Suppressor macrophage treated with lipopolysaccharide for 4 hours (primary cell): ENCODE data around the gene DENND5A.
"Not testable (repeated sequence)": the region's sequence is repeated elsewhere in the genome, so short reads cannot be mapped to it uniquely, and the experiment has no call there.

Experiments used
- DNase-seq: peaks from one replicate; pipeline ENCODE4 v3.0.0-alpha.2; 2020

The DENND5A gene

GRCh38 chr11:9264316-9265210 lies 587 bp downstream of the DENND5A start:
- peak; percentile 98 for DNase-seq

- peak; percentile 95 for DNase-seq
Measured at GRCh38 chr11:9263840-9264315, 1.3 kb downstream of the DENND5A start.

- not testable (repeated sequence) for DNase-seq
Measured at GRCh38 chr11:9260838-9261146, 4.4 kb downstream of the DENND5A start.

- DNase-seq, result no peak
Measured at GRCh38 chr11:9259981-9260837, 4.9 kb downstream of the DENND5A start.

- not testable (repeated sequence) for DNase-seq
Measured at GRCh38 chr11:9258279-9258678, 6.9 kb downstream of the DENND5A start.

GRCh38 chr11:9254416-9254815 lies 10.7 kb downstream of the DENND5A start:
- no peak for DNase-seq

- no peak for DNase-seq
Measured at GRCh38 chr11:9253086-9253485, 12.1 kb downstream of the DENND5A start.

- DNase-seq, result no peak
Measured at GRCh38 chr11:9251311-9251710, 13.8 kb downstream of the DENND5A start.

- DNase-seq, result no peak
Measured at GRCh38 chr11:9250139-9250582, 15.0 kb downstream of the DENND5A start.

GRCh38 chr11:9249252-9249651 lies 15.9 kb downstream of the DENND5A start:
- no peak for DNase-seq

- no peak for DNase-seq
Measured at GRCh38 chr11:9247863-9248262, 17.3 kb downstream of the DENND5A start.

GRCh38 chr11:9236242-9236641 lies 28.9 kb downstream of the DENND5A start:
- not testable (repeated sequence) for DNase-seq

GRCh38 chr11:9232482-9232881 lies 32.7 kb downstream of the DENND5A start:
- no peak for DNase-seq

GRCh38 chr11:9231848-9232177 lies 33.3 kb downstream of the DENND5A start:
- DNase-seq, result peak; percentile 78

- no peak for DNase-seq
Measured at GRCh38 chr11:9230296-9230695, 34.9 kb downstream of the DENND5A start.

GRCh38 chr11:9228091-9228490 lies 37.1 kb downstream of the DENND5A start:
- no peak for DNase-seq

GRCh38 chr11:9225748-9226298 lies 39.3 kb downstream of the DENND5A start:
- DNase-seq, result no peak

GRCh38 chr11:9222654-9223053 lies 42.5 kb downstream of the DENND5A start:
- DNase-seq, result no peak

GRCh38 chr11:9220853-9221252 lies 44.3 kb downstream of the DENND5A start:
- DNase-seq, result not testable (repeated sequence)

GRCh38 chr11:9219572-9219971 lies 45.6 kb downstream of the DENND5A start:
- no peak for DNase-seq

- peak; percentile 49 for DNase-seq
Measured at GRCh38 chr11:9219115-9219514, 46.0 kb downstream of the DENND5A start.

GRCh38 chr11:9214765-9215164 lies 50.4 kb downstream of the DENND5A start:
- DNase-seq, result no peak

GRCh38 chr11:9211322-9211721 lies 53.8 kb downstream of the DENND5A start:
- no peak for DNase-seq

GRCh38 chr11:9210922-9211320 lies 54.2 kb downstream of the DENND5A start:
- peak; percentile 35 for DNase-seq
